ENCODE measurements around the gene PPIAL4G. TPM values are rescaled to one million over a fixed set of nuclear protein-coding genes. Genes with fewer than 3 reads are reported as not detected.
"Not testable (repeated sequence)": the region's sequence is repeated elsewhere in the genome, so short reads cannot be mapped to it uniquely, and the experiment has no call there.

Gene PPIAL4G
- total and polyA plus RNA-seq, 10 of the 15 experiments (the other 5 are each of a cell fraction or from before 2014, with no cell fraction given), result not detected

GRCh38 chr1:148439654-148440325 is 43.3 kb downstream of the PPIAL4G start:
- H3K79me2 ChIP-seq (ENCODE audit: control insufficient read depth, insufficient read depth, low read length); H3K9me3 ChIP-seq (replicated peaks; ENCODE audit: control insufficient read depth, insufficient read depth, low read length); H3K4me1 ChIP-seq (ENCODE audit: control insufficient read depth, insufficient read depth, low read length); H3K4me2 ChIP-seq (ENCODE audit: control insufficient read depth, insufficient read depth); DNase-seq (ENCODE audit: low read depth, low spot score); H4K20me1 ChIP-seq (ENCODE audit: control insufficient read depth, insufficient read depth); POLR2A ChIA-PET; H3K9ac ChIP-seq (ENCODE audit: control insufficient read depth, insufficient read depth, low read length); H3K36me3 ChIP-seq (ENCODE audit: control insufficient read depth in 2 of 2, insufficient read depth in 2 of 2, low read length in 1 of 2); H2AFZ ChIP-seq (ENCODE audit: control insufficient read depth, low read depth, low read length); CTCF ChIA-PET; BruUV-seq (replicated peaks); FAIRE-seq; in situ Hi-C loops (cut with MboI); RAD21 ChIA-PET (ENCODE audit: unreplicated experiment); H3K27ac ChIP-seq (ENCODE audit: control insufficient read depth, insufficient read depth); intact Hi-C loops (cut with micrococcal nuclease; ENCODE audit: unreplicated experiment); H3K27me3 ChIP-seq (replicated peaks in 1 of 2; ENCODE audit: control insufficient read depth in 2 of 2, insufficient read depth in 2 of 2, low read length in 1 of 2); H3K4me3 ChIP-seq: not testable (repeated sequence)
- ATAC-seq, result peak; percentile 27; the same call in 2 of the 3 replicates
- TF ChIP-seq NBN (IDR thresholded peaks at IDR 0.05), result 0 out of 2 replicates have a peak, but pooled peaks have one; percentile 19
- peak; percentile 62; the same call in 1 of the 2 replicates for TF ChIP-seq RELB (IDR thresholded peaks at IDR 0.05; ENCODE audit: low read depth)
- SMC1A ChIA-PET (ENCODE audit: uncharacterized antibody, unreplicated experiment), result interaction anchor here (0.9 kb wide), 1 partner anchor 1200 kb away, joined by 3 read pairs; no protein-coding TSS in a partner anchor
- WGBS (ENCODE audit: insufficient coverage, insufficient replicate concordance, low lambda C conversion rate, missing lambda C conversion rate), result 95% methylated on average over 5 of the region's 5 CpGs

DNA sequence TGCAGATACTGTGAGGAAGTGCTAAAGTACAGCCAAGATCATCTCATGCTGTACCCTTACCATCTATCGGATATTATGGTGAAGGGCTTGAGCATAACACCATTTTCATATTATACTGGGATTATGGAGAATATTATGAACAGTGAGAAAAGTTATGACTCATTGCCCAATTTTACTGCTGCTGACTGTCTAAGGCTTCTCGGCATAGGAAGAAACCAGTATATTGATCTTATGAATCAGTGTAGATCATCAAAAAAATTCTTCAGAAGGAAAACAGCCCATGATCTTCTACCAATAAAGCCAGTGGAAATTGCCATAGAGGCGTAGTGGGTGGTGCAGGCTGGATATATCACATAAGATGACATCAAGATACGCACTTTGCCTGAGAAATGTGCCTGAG is 47.7 kb downstream of the PPIAL4G start:
- Histone ChIP-seq H3K79me2 (ENCODE audit: control insufficient read depth, insufficient read depth, low read length) (no peaks in the 10 kb centered on the region; the same call in 1 of the 2 replicates), H3K4me1 (ENCODE audit: control insufficient read depth, insufficient read depth, low read length) (no peaks in the 10 kb centered on the region), H3K36me3 (ENCODE audit: control insufficient read depth in 2 of 2, insufficient read depth in 2 of 2, low read length in 1 of 2) (peaks cover 0 to 9% of the 10 kb centered on the region in 2 experiments; a peak in 1 of 4 replicates), H2AFZ (ENCODE audit: control insufficient read depth, low read depth, low read length) (no peak overlapping the region), H3K4me3 (no peak overlapping the region), H3K9me3 (replicated peaks; ENCODE audit: control insufficient read depth, insufficient read depth, low read length) (no peaks in the 10 kb centered on the region; the same call in 2 of the 3 replicates), H3K27me3 (replicated peaks in 1 of 2; ENCODE audit: control insufficient read depth in 2 of 2, insufficient read depth in 2 of 2, low read length in 1 of 2) (no peaks in the 10 kb centered on the region), H3K27ac (ENCODE audit: control insufficient read depth, insufficient read depth) (no peak overlapping the region), H3K9ac (ENCODE audit: control insufficient read depth, insufficient read depth, low read length) (no peak overlapping the region), H3K4me2 (ENCODE audit: control insufficient read depth, insufficient read depth) (no peak overlapping the region), H4K20me1 (ENCODE audit: control insufficient read depth, insufficient read depth) (no peaks in the 10 kb centered on the region)
- ChIA-PET POLR2A (no interaction called here), CTCF (no interaction called here), SMC1A (ENCODE audit: uncharacterized antibody, unreplicated experiment) (no interaction called here), RAD21 (ENCODE audit: unreplicated experiment) (no interaction called here)
- in situ Hi-C loops (cut with MboI), result no loop called here
- ATAC-seq (no peak), FAIRE-seq (no peak), DNase-seq (ENCODE audit: low read depth, low spot score) (no peak)
- BruUV-seq (replicated peaks), result no TSS peak
- 84% methylated on average over 4 of the region's 4 CpGs for WGBS (ENCODE audit: insufficient coverage, insufficient replicate concordance, low lambda C conversion rate, missing lambda C conversion rate)
- TF ChIP-seq IKZF2 (IDR thresholded peaks at IDR 0.05) (no peak), BMI1 (IDR thresholded peaks at IDR 0.05; ENCODE audit: borderline replicate concordance) (no peak), IRF4 (IDR thresholded peaks at IDR 0.05; ENCODE audit: low read depth, low read length) (no peak), SIN3A (IDR thresholded peaks at IDR 0.05; ENCODE audit: low read depth, low read length) (no peak), LARP7 (IDR thresholded peaks at IDR 0.05) (no peak)
- TF ChIP-seq, protein P1, sequence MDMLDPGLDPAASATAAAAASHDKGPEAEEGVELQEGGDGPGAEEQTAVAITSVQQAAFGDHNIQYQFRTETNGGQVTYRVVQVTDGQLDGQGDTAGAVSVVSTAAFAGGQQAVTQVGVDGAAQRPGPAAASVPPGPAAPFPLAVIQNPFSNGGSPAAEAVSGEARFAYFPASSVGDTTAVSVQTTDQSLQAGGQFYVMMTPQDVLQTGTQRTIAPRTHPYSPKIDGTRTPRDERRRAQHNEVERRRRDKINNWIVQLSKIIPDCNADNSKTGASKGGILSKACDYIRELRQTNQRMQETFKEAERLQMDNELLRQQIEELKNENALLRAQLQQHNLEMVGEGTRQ (IDR thresholded peaks at IDR 0.05; ENCODE audit: borderline replicate concordance, low read depth, low read length), result no peak
- intact Hi-C loops (cut with micrococcal nuclease; ENCODE audit: unreplicated experiment), result no loop called here
